SIG-M5 (cell line): Measurements from ENCODE around the gene CLASP1.

ENCODE experiments used
- DNase-seq: peaks from one replicate; lab custom pipeline; 2025; lab: John Stamatoyannopoulos, UW

The CLASP1 gene

GRCh38 chr2:121372721-121373353 lies 276.4 kb downstream of the CLASP1 start:
- no peak for DNase-seq

GRCh38 chr2:121372082-121372481 lies 277.2 kb downstream of the CLASP1 start:
- no peak for DNase-seq

GRCh38 chr2:121368836-121369235 lies 280.4 kb downstream of the CLASP1 start:
- no peak for DNase-seq

GRCh38 chr2:121368155-121368554 lies 281.1 kb downstream of the CLASP1 start:
- DNase-seq: no peak

GRCh38 chr2:121367246-121367900 lies 281.9 kb downstream of the CLASP1 start:
- DNase-seq: no peak

- DNase-seq: no peak
These were observed 283.2 kb downstream of the CLASP1 start for GRCh38 chr2:121366040-121366439.

GRCh38 chr2:121365061-121365460 lies 284.2 kb downstream of the CLASP1 start:
- no peak for DNase-seq

GRCh38 chr2:121363632-121364420 lies 285.4 kb downstream of the CLASP1 start:
- no peak for DNase-seq

- DNase-seq: no peak
These were observed 286.5 kb downstream of the CLASP1 start for GRCh38 chr2:121362774-121363173.

GRCh38 chr2:121362226-121362625 lies 287.0 kb downstream of the CLASP1 start:
- no peak for DNase-seq

- DNase-seq: no peak
These were observed 288.5 kb downstream of the CLASP1 start for GRCh38 chr2:121360566-121361300.

- DNase-seq: no peak
These were observed 289.3 kb downstream of the CLASP1 start for GRCh38 chr2:121359716-121360565.

GRCh38 chr2:121359170-121359569 lies 290.1 kb downstream of the CLASP1 start:
- no peak for DNase-seq

GRCh38 chr2:121358291-121358690 lies 291.0 kb downstream of the CLASP1 start:
- DNase-seq: no peak

GRCh38 chr2:121356058-121356640 lies 293.1 kb downstream of the CLASP1 start:
- no peak for DNase-seq

- DNase-seq: no peak
These were observed 293.8 kb downstream of the CLASP1 start for GRCh38 chr2:121355488-121355887.

GRCh38 chr2:121351521-121352318 lies 297.5 kb downstream of the CLASP1 start:
- DNase-seq: no peak

GRCh38 chr2:121350890-121351289 lies 298.4 kb downstream of the CLASP1 start:
- DNase-seq: no peak

GRCh38 chr2:121350402-121350775 lies 298.9 kb downstream of the CLASP1 start:
- DNase-seq: no peak

GRCh38 chr2:121349721-121350401 lies 299.4 kb downstream of the CLASP1 start:
- no peak for DNase-seq
